GM23248 (cell line): ENCODE data around the gene GON4L.

Experiments
- EZH2 ChIP-seq: fragments of 200-600 bp; sonication (generic); IDR thresholded peaks from 2 replicates; pipeline ENCODE4 v1.6.1; 2018; ENCODE audit warnings: antibody characterized with exemption, mild to moderate bottlenecking; ENCODE audit not compliant: insufficient read depth, poor library complexity, severe bottlenecking
- EZH2phosphoT487 ChIP-seq: fragments of 200-600 bp; sonication (generic); IDR thresholded peaks from 2 replicates; pipeline ENCODE4 v1.6.1; 2018; ENCODE audit warnings: antibody characterized with exemption, moderate library complexity, mild to moderate bottlenecking, low read depth; ENCODE audit not compliant: insufficient read depth

DNA sequence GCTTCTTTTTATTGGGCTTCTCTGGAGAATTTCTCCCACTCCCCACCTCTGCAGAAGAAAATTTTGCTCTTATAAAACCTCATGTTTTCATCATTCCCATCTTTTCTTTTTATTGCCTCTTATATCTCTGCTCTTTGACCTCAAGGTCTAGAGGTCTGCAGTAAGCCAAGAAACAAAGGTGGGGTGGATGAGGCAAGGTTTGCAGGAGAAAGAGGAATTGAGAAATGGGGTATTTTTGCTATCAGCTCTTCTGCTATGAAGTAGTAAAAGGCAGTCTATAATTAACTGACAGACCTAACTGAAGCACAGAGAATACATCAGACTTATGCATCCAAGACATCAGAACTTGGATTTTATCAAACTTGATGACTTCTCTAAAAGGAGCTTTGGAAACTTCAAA, 25.2 kb upstream of the GON4L start:
- TF ChIP-seq EZH2 (no peak), EZH2phosphoT487 (no peak)
